CD4-positive, alpha-beta memory T cell (primary cell): Measurements from ENCODE around the gene OSER1. TPM values are rescaled to one million over a fixed set of nuclear protein-coding genes. Genes with fewer than 3 reads are reported as not detected.

Source experiments
- CTCF ChIA-PET: fragments of 350-600 bp; sonication (Branson Sonifier 250); formaldehyde crosslinking; loops from one replicate; lab custom pipeline; 2021; ENCODE audit warnings: inconsistent platforms; ENCODE audit not compliant: partially characterized antibody; lab: Charles Lee
- POLR2A ChIA-PET: fragments of 350-600 bp; sonication (Branson Sonifier 250); formaldehyde crosslinking; loops from one replicate; lab custom pipeline; 2021; ENCODE audit not compliant: partially characterized antibody; lab: Charles Lee
- DNase-seq, 5 donors: peaks; one replicate each; pipeline versions ENCODE4 v3.0.0 to v3.0.0-alpha.2; 2020 to 2022; ENCODE audit warnings: mixed read lengths in 1 of 5
- H3K27ac ChIP-seq: one replicate; pipeline ENCODE4 v1.7.0; 2013; ENCODE audit warnings: low read depth, low read length
- H3K27me3 ChIP-seq: 2 replicates; pipeline ENCODE4 v1.7.0; 2013; ENCODE audit warnings: mild to moderate bottlenecking, low read length, moderate library complexity; ENCODE audit not compliant: insufficient read depth
- H3K36me3 ChIP-seq: 2 replicates; pipeline ENCODE4 v1.7.0; 2013; ENCODE audit warnings: mild to moderate bottlenecking, low read length, moderate library complexity; ENCODE audit not compliant: insufficient read depth
- H3K4me1 ChIP-seq: 2 replicates; pipeline ENCODE4 v1.7.0; 2013; ENCODE audit warnings: mild to moderate bottlenecking, low read length, moderate library complexity; ENCODE audit not compliant: insufficient read depth
- H3K4me3 ChIP-seq, 2 donors: one replicate each; pipeline ENCODE4 v1.7.0; 2013; ENCODE audit warnings: low read length in 2 of 2, mild to moderate bottlenecking in 1 of 2
- H3K9me3 ChIP-seq, 2 donors: one replicate each; pipeline ENCODE4 v1.7.0; 2013; ENCODE audit warnings: low read length in 2 of 2, control low read depth in 1 of 2; ENCODE audit not compliant: control insufficient read depth in 1 of 2
- H3K27ac Mint-ChIP-seq, 7 donors: one replicate each; pipeline ENCODE4 v1.8.0; 2020 to 2021; ENCODE audit warnings: mixed read lengths in 7 of 7, mild to moderate bottlenecking in 6 of 7, inconsistent platforms in 3 of 7, moderate library complexity in 3 of 7
- H3K27me3 Mint-ChIP-seq, 2 donors: one replicate each; pipeline ENCODE4 v1.8.0; 2020 to 2021; ENCODE audit warnings: mixed read lengths in 2 of 2
- H3K36me3 Mint-ChIP-seq, 2 donors: one replicate each; pipeline ENCODE4 v1.8.0; 2020 to 2021; ENCODE audit warnings: mixed read lengths in 2 of 2, inconsistent platforms in 1 of 2, mild to moderate bottlenecking in 1 of 2
- H3K4me1 Mint-ChIP-seq, 4 donors: one replicate each; pipeline ENCODE4 v1.8.0; 2020 to 2021; ENCODE audit warnings: mixed read lengths in 4 of 4, mild to moderate bottlenecking in 1 of 4
- H3K4me3 Mint-ChIP-seq, 8 donors: one replicate each; pipeline ENCODE4 v1.8.0; 2020 to 2021; ENCODE audit warnings: mixed read lengths in 8 of 8, mild to moderate bottlenecking in 7 of 8, moderate library complexity in 6 of 8, inconsistent platforms in 3 of 8
- H3K9me3 Mint-ChIP-seq, 8 donors: one replicate each; pipeline ENCODE4 v1.8.0; 2020 to 2021; ENCODE audit warnings: mixed read lengths in 8 of 8, mild to moderate bottlenecking in 5 of 8, inconsistent platforms in 3 of 8, moderate library complexity in 1 of 8
- intact Hi-C: fragments of 100-400 bp; cut with micrococcal nuclease; formaldehyde crosslinking; loops from one replicate; pipeline ENCODE4 v1.15.1; 2023
- polyA plus RNA-seq, 2 donors: library from polyadenylated mRNA; unstranded; fragments of 300-500 nt; fragmentation: Illumina TruSeq; gene quantifications; one replicate each; pipeline ENCODE4 v1.2.3, GENCODE V29; 2021
- total RNA-seq, 2 experiments: library from RNA; stranded (reverse); gene quantifications; one replicate each; pipeline ENCODE4 v1.2.3, GENCODE V29; 2021

Gene OSER1
- total and polyA plus RNA-seq, 4 experiments from 2014 or later, result 35.5 to 63.3 (median 38.7) TPM

DNA sequence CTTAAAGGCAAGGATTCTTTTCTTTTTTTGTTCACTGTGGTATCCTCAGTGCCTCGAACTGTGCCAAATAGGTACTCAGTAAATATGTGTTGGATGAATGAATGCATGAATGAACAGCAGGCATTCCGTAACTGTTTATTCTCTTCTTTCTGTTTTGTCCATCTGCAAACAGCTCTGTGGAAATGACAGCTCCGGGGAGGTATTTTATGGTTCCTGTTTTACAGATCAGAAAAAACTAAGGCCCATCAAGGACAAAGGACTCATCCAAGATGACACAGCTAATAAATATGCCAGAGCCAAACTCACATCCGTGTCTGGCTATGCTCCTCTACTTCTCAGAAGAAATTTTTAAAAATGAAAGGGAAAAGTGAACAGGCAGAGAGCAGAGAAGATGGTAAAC is 44.6 kb downstream of the OSER1 start:
- Histone ChIP-seq H3K4me1 (no peaks in the 10 kb centered on the region), H3K9me3 (no peaks in the 10 kb centered on the region), H3K36me3 (no peaks in the 10 kb centered on the region), H3K27me3 (peaks cover 9% of the 10 kb centered on the region), H3K4me3 (no peak overlapping the region), H3K27ac (no peak overlapping the region)
- Mint-ChIP-seq H3K4me3 (no peak overlapping the region), H3K36me3 (no peaks in the 10 kb centered on the region), H3K9me3 (peaks cover 0 to 6% (median 4%) of the 10 kb centered on the region in 8 donors), H3K4me1 (no peaks in the 10 kb centered on the region), H3K27me3 (peaks cover 30 to 35% of the 10 kb centered on the region in 2 donors), H3K27ac (no peak overlapping the region)
- intact Hi-C loops, result no loop called here
- POLR2A ChIA-PET, result no interaction called here
- DNase-seq, result no peak
- CTCF ChIA-PET, result interaction anchor here (0.8 to 1.5 kb wide), 2 partner anchors 24 to 27 kb away, joined by 3 to 4 read pairs; no protein-coding TSS in a partner anchor

DNA sequence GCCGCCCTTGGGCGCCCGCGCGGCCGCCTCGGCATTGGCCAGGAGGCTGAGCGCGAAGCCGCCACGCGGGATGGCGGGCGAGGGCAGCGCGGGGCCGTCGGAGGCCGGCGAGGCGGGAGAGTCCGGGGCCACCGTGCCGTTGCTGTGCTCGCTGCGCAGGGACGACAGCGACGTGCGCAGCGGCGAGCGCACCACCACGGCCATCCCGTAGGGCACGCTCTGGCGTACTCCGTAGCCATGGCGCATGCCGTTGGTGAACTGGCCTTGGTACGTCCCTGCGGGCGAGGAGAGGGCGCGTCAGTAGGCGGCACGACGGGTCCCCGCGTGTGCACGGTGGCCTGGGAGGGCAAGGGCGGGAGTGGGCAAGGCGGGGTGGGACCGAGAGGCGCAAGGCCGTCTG is 50.4 kb downstream of the OSER1 start:
- Mint-ChIP-seq H3K4me3 (no peak overlapping the region), H3K27me3 (peaks cover 25 to 29% of the 10 kb centered on the region in 2 donors), H3K4me1 (no peaks in the 10 kb centered on the region), H3K9me3 (peaks cover 0 to 2% (median 0%) of the 10 kb centered on the region in 8 donors), H3K27ac (no peak overlapping the region), H3K36me3 (no peaks in the 10 kb centered on the region)
- Histone ChIP-seq H3K4me1 (no peaks in the 10 kb centered on the region), H3K36me3 (no peaks in the 10 kb centered on the region), H3K9me3 (no peaks in the 10 kb centered on the region), H3K27ac (no peak overlapping the region), H3K4me3 (no peak overlapping the region), H3K27me3 (peaks cover 5% of the 10 kb centered on the region)
- CTCF ChIA-PET, result no interaction called here
- no peak for DNase-seq
- intact Hi-C loops, result no loop called here
- POLR2A ChIA-PET, result no interaction called here

GRCh38 chr20:44159711-44160110 is 50.9 kb downstream of the OSER1 start:
- H3K9me3 Mint-ChIP-seq, result peaks cover 0 to 2% (median 0%) of the 10 kb centered on the region in 8 donors
- no peak overlapping the region for H3K4me3 Mint-ChIP-seq
- ChIA-PET CTCF (no interaction called here), POLR2A (no interaction called here)
- H3K27me3 Mint-ChIP-seq, result peaks cover 25 to 29% of the 10 kb centered on the region in 2 donors
- H3K27me3 ChIP-seq, result peaks cover 5% of the 10 kb centered on the region
- H3K4me1 ChIP-seq, result no peaks in the 10 kb centered on the region
- no peaks in the 10 kb centered on the region for H3K36me3 ChIP-seq
- H3K4me1 Mint-ChIP-seq, result no peaks in the 10 kb centered on the region
- intact Hi-C loops, result no loop called here
- H3K36me3 Mint-ChIP-seq, result no peaks in the 10 kb centered on the region
- H3K4me3 ChIP-seq, result no peak overlapping the region
- DNase-seq, result no peak
- no peak overlapping the region for H3K27ac ChIP-seq
- H3K9me3 ChIP-seq, result no peaks in the 10 kb centered on the region
- no peak overlapping the region for H3K27ac Mint-ChIP-seq

- CTCF ChIA-PET, result no interaction called here
- H3K4me1 Mint-ChIP-seq, result peaks cover 0 to 6% (median 2%) of the 10 kb centered on the region in 4 donors
Observed at GRCh38 chr20:44159125-44159524, 51.4 kb downstream of the OSER1 start.

GRCh38 chr20:44157061-44157460 is 53.5 kb downstream of the OSER1 start:
- Histone ChIP-seq H3K27me3 (no peaks in the 10 kb centered on the region), H3K9me3 (no peaks in the 10 kb centered on the region), H3K4me1 (peaks cover 12% of the 10 kb centered on the region), H3K4me3 (no peak overlapping the region), H3K27ac (no peak overlapping the region), H3K36me3 (no peaks in the 10 kb centered on the region)
- H3K27ac Mint-ChIP-seq, result no peak overlapping the region
- POLR2A ChIA-PET, result no interaction called here
- H3K27me3 Mint-ChIP-seq, result peaks cover 20 to 22% of the 10 kb centered on the region in 2 donors
- CTCF ChIA-PET, result interaction anchor here (1.4 kb wide), 1 partner anchor 40 kb away, joined by 3 read pairs; no protein-coding TSS in a partner anchor
- intact Hi-C loops, result no loop called here
- H3K9me3 Mint-ChIP-seq, result no peaks in the 10 kb centered on the region
- H3K36me3 Mint-ChIP-seq, result no peaks in the 10 kb centered on the region
- DNase-seq, result no peak
- peaks cover 11 to 21% (median 14%) of the 10 kb centered on the region in 4 donors for H3K4me1 Mint-ChIP-seq
- H3K4me3 Mint-ChIP-seq, result no peak overlapping the region

More at GRCh38 chr20:44159125-44159524, 51.4 kb downstream of the OSER1 start:
- DNase-seq, result no peak
- Mint-ChIP-seq H3K36me3 (no peaks in the 10 kb centered on the region), H3K4me3 (no peak overlapping the region), H3K27me3 (peaks cover 22 to 26% of the 10 kb centered on the region in 2 donors), H3K9me3 (peaks cover 0 to 2% (median 0%) of the 10 kb centered on the region in 8 donors), H3K27ac (no peak overlapping the region)
- H3K27ac ChIP-seq, result no peak overlapping the region
- POLR2A ChIA-PET, result no interaction called here
- H3K36me3 ChIP-seq, result no peaks in the 10 kb centered on the region
- no peak overlapping the region for H3K4me3 ChIP-seq
- peaks cover under 1% of the 10 kb centered on the region for H3K4me1 ChIP-seq
- intact Hi-C loops, result no loop called here
- no peaks in the 10 kb centered on the region for H3K9me3 ChIP-seq
- H3K27me3 ChIP-seq, result peaks cover under 1% of the 10 kb centered on the region

DNA sequence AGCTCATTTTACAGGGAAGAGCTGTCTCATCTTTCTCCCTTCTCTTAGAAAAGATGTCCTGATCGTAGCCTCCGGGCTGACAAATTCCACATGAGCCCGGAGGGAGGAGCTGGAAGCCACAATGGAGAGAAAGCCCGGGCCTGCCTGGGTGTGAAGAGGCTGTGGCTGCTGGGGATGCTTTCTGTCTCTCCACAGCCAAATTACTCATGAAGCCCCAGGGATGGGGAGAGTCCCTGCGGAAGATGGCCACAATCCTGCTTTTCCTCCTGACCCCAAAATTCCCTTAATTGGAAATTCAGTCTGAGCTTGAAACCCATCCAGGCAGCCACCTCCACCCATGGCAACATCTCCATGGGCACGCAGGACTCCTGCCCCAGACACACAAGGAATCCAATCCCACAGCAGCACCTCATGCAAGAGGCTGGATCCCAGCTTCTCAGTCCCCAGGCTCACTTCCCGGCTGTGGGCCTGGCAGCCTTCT is 56.0 kb downstream of the OSER1 start:
- Mint-ChIP-seq H3K27me3 (peaks cover 16 to 17% of the 10 kb centered on the region in 2 donors), H3K9me3 (no peaks in the 10 kb centered on the region), H3K36me3 (no peaks in the 10 kb centered on the region), H3K4me1 (peaks cover 11 to 21% (median 14%) of the 10 kb centered on the region in 4 donors), H3K27ac (peak overlapping the region in 1 of 7 donors; percentile 38), H3K4me3 (no peak overlapping the region)
- no peak overlapping the region for H3K4me3 ChIP-seq
- intact Hi-C loops, result no loop called here
- peaks cover 12% of the 10 kb centered on the region for H3K4me1 ChIP-seq
- H3K36me3 ChIP-seq, result no peaks in the 10 kb centered on the region
- POLR2A ChIA-PET, result no interaction called here
- no peaks in the 10 kb centered on the region for H3K27me3 ChIP-seq
- no peaks in the 10 kb centered on the region for H3K9me3 ChIP-seq
- H3K27ac ChIP-seq, result no peak overlapping the region
- CTCF ChIA-PET, result interaction anchor here (0.6 to 0.9 kb wide), 3 partner anchors 38 to 74 kb away, joined by 3 read pairs; no protein-coding TSS in a partner anchor
- no peak for DNase-seq

GRCh38 chr20:44153636-44154043 is 56.9 kb downstream of the OSER1 start:
- Histone ChIP-seq H3K27ac (peak overlapping the region; percentile 32), H3K27me3 (no peaks in the 10 kb centered on the region), H3K4me3 (no peak overlapping the region), H3K9me3 (no peaks in the 10 kb centered on the region), H3K4me1 (peaks cover 12% of the 10 kb centered on the region), H3K36me3 (no peaks in the 10 kb centered on the region)
- intact Hi-C loops, result no loop called here
- Mint-ChIP-seq H3K4me1 (peaks cover 11 to 21% (median 14%) of the 10 kb centered on the region in 4 donors), H3K9me3 (no peaks in the 10 kb centered on the region), H3K4me3 (peak overlapping the region in 7 of 8 donors; percentile 4 to 72 (median 43)), H3K27me3 (peaks cover 10 to 12% of the 10 kb centered on the region in 2 donors), H3K27ac (peak overlapping the region; percentile 77 to 97 (median 92)), H3K36me3 (no peaks in the 10 kb centered on the region)
- DNase-seq, result peak; percentile 52 to 67 (median 59)
- CTCF ChIA-PET, result interaction anchor here (0.9 to 2.1 kb wide), 3 partner anchors 36 to 65 kb away, joined by 3 to 6 read pairs (median 3); no protein-coding TSS in a partner anchor
- POLR2A ChIA-PET, result interaction anchor here (0.9 to 1.0 kb wide), 2 partner anchors 8 to 57 kb away, joined by 3 to 4 read pairs; partner anchors contain the start of gene OSER1
